PFSK-1 (cell line): ENCODE results near the gene ATG16L1.

Source experiments
- FOXP2 ChIP-seq: optimal IDR thresholded peaks from 2 replicates; pipeline ENCODE3; 2011; ENCODE audit warnings: borderline replicate concordance, control low read depth, inconsistent platforms; ENCODE audit not compliant: insufficient read depth; ENCODE audit errors: extremely low read length, extremely low read depth
- POLR2AphosphoS5 ChIP-seq: IDR thresholded peaks from 2 replicates; pipeline ENCODE4 v1.6.1; 2012; ENCODE audit warnings: low read depth, mild to moderate bottlenecking, control low read depth, low read length, moderate library complexity
- SIN3A ChIP-seq: IDR thresholded peaks from 2 replicates; pipeline ENCODE4 v1.6.1; 2012; ENCODE audit warnings: mild to moderate bottlenecking, low read length, moderate library complexity, borderline replicate concordance; ENCODE audit not compliant: insufficient read depth
- TAF1 ChIP-seq: IDR thresholded peaks from 2 replicates; pipeline ENCODE4 v1.6.1; 2012; ENCODE audit warnings: low read length, control low read depth, borderline replicate concordance; ENCODE audit not compliant: insufficient read depth
- TF ChIP-seq, protein P1 (sequence below), 2 experiments: IDR thresholded peaks; 2 replicates each; pipeline versions ENCODE4 v1.6.1 to v1.8.0; 2011 to 2012; ENCODE audit warnings: low read depth in 2 of 2, low read length in 2 of 2, control low read depth in 1 of 2, inconsistent platforms in 1 of 2, mild to moderate bottlenecking in 1 of 2, moderate library complexity in 1 of 2; ENCODE audit not compliant: insufficient read depth in 1 of 2

ATG16L1 gene

DNA sequence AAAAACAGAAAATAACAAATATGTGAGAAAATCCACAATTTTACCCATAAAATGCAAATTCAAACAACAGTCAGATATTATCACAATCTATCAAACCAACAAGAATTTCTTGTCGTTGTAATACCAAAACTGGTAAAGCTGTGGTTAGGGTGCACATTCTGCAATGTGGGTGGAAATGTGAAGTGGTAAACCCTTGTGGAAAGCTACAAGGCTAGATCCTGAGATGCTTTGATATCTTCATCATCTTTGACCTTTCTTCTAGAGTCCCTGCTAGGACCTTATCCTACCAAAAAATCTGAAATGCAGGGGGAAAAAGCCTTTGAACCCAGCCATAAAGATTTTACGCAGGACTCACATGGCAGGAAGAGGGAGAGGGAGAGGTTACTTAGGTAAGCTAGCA, 17.2 kb upstream of the ATG16L1 start:
- no peak for TF ChIP-seq FOXP2
- TF ChIP-seq, protein P1, sequence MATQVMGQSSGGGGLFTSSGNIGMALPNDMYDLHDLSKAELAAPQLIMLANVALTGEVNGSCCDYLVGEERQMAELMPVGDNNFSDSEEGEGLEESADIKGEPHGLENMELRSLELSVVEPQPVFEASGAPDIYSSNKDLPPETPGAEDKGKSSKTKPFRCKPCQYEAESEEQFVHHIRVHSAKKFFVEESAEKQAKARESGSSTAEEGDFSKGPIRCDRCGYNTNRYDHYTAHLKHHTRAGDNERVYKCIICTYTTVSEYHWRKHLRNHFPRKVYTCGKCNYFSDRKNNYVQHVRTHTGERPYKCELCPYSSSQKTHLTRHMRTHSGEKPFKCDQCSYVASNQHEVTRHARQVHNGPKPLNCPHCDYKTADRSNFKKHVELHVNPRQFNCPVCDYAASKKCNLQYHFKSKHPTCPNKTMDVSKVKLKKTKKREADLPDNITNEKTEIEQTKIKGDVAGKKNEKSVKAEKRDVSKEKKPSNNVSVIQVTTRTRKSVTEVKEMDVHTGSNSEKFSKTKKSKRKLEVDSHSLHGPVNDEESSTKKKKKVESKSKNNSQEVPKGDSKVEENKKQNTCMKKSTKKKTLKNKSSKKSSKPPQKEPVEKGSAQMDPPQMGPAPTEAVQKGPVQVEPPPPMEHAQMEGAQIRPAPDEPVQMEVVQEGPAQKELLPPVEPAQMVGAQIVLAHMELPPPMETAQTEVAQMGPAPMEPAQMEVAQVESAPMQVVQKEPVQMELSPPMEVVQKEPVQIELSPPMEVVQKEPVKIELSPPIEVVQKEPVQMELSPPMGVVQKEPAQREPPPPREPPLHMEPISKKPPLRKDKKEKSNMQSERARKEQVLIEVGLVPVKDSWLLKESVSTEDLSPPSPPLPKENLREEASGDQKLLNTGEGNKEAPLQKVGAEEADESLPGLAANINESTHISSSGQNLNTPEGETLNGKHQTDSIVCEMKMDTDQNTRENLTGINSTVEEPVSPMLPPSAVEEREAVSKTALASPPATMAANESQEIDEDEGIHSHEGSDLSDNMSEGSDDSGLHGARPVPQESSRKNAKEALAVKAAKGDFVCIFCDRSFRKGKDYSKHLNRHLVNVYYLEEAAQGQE (IDR thresholded peaks at IDR 0.05; ENCODE audit: insufficient read depth in 1 of 2, low read depth in 2 of 2, low read length in 2 of 2): no peak
- TF ChIP-seq POLR2AphosphoS5: no peak
- no peak for TF ChIP-seq SIN3A

DNA sequence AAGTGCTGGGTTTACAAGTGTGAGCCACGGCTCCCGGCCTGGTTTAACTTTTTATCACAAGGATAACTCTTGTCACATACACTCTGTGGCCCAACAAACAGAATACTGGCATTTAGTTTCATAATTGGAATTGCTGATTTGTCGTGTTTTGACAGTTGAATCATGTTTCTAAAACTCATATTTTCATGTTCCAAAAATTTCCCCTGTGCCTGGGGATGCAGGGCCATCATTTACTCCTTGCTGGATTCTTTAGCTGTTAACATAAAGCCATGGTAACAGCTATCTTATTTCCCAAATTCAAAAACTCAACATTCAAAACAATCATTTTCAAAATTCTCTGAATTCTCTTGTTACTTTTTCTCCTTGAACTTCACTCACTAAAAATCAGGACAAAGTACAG, 16.5 kb upstream of the ATG16L1 start:
- TF ChIP-seq SIN3A: no peak

DNA sequence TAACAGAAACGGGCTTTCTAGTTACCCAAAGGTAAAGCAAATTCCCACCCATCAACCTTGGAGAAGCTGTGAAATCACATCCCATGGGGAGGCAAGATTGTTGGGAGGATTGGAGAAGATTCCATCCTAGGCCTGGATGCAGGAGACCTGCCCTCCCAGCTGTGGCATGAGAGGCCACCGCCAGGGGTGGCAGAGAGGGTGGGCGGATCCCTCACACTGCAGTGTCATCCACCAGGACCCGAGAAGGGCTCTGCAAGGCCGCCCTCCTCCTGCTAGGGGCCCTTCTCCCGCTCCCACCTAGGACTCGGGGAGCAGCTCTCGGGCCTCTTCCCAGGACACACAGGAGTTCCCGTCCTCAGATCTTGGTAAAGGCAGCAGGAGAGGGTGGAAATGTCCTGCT, 15.5 kb upstream of the ATG16L1 start:
- TF ChIP-seq, protein P1 (IDR thresholded peaks at IDR 0.05; ENCODE audit: insufficient read depth in 1 of 2, low read depth in 2 of 2, low read length in 2 of 2): no peak
- no peak for TF ChIP-seq SIN3A

DNA sequence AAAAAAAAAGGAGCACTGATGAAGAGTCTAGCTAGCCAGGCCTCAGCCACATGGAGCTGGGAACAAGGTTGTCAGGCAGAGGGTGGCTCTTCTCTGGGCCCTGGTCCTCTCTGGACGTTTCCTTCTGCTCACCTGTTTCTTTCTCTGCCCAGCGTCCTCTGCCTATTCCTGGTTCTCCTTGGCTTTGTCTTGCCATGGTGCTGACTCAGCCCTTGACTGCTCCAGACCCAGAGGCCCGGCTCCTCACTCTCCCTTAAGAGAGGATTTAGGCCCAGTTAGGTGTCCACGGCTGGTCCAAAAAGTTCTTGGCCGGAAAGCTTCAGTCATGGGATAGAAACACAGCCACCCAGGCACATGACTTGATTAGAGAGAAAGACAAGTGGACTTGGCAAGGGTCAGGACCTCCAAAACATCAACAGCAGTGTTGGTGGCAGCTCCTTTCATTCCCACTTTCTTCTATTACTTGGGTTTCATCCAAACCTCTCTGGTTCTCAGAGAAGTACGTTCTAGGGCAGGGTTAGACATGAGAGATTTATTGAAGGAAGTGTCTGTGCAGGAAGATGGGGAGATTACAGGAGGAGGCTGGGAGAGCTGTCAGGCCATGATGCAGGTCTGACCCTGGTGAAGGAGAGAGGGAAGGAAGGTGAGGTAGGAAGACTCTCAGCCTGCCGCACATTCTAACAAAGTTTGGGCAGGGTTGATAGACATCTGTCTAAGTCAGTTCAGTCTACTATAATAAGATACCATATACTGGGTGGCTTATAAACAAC, 14.5 kb upstream of the ATG16L1 start:
- TF ChIP-seq POLR2AphosphoS5 (no peak), FOXP2 (no peak), TAF1 (no peak)
- TF ChIP-seq, protein P1 (IDR thresholded peaks at IDR 0.05; ENCODE audit: insufficient read depth in 1 of 2, low read depth in 2 of 2, low read length in 2 of 2): no peak

DNA sequence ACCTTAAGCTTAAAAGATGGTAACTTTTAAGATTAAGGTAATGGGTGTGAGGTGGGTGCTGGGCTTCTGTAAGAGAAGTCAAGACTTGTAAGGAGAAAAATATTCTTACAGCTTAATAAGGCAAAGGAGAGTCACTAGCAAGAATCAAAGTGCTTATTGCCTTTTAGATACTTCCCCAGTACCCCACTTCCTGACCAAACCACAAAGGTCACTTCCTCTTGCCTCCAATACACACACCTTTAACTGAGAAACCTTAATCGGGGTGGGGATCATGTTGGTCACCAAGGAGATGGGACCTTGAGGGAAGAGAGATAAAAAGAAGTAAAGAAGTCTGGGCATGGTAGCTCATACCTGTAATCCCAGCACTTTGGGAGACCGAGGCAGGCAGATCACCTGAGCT, 10.6 kb upstream of the ATG16L1 start:
- TF ChIP-seq FOXP2 (no peak), SIN3A (no peak), TAF1 (no peak), POLR2AphosphoS5 (no peak)
- TF ChIP-seq, protein P1 (IDR thresholded peaks at IDR 0.05; ENCODE audit: insufficient read depth in 1 of 2, low read depth in 2 of 2, low read length in 2 of 2): no peak

DNA sequence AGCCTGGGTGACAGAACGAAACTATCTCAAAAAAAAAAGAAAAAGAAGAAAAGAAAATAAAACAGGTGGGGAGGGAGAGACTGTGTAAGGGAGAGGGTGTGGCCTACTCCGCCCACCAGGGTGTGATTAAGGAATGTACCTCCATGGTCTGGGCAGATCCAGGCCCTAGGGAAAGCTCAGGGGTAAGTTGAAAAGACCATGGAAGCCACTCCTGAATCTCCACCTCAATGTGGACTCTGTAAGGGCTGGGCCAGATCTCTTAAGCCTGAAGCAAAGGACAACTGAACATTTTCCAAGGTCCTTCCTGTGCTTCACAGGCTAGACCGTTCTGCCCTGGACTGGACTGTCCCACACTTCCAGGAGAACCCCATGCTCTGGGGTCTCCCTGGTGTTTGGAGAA, 9.7 kb upstream of the ATG16L1 start:
- TF ChIP-seq POLR2AphosphoS5 (no peak), TAF1 (no peak), SIN3A (no peak), FOXP2 (no peak)
- TF ChIP-seq, protein P1 (IDR thresholded peaks at IDR 0.05; ENCODE audit: insufficient read depth in 1 of 2, low read depth in 2 of 2, low read length in 2 of 2): no peak
